ENCODE measurements around the gene DIP2B.

Gene DIP2B

GRCh38 chr12:50611021-50611744 lies 106.4 kb downstream of the DIP2B start:
- DNase-seq (ENCODE audit: low read depth, low spot score), result no peak

GRCh38 chr12:50612882-50613281 lies 108.1 kb downstream of the DIP2B start:
- no peak for DNase-seq (ENCODE audit: low read depth, low spot score)

- peak; percentile 60 for DNase-seq (ENCODE audit: low read depth, low spot score)
Measured at GRCh38 chr12:50613463-50613862, 108.7 kb downstream of the DIP2B start.

- no peak for DNase-seq (ENCODE audit: low read depth, low spot score)
Measured at GRCh38 chr12:50614167-50614759, 109.5 kb downstream of the DIP2B start.

- no peak for DNase-seq (ENCODE audit: low read depth, low spot score)
Measured at GRCh38 chr12:50615145-50615906, 110.5 kb downstream of the DIP2B start.

GRCh38 chr12:50615907-50616296 lies 111.1 kb downstream of the DIP2B start:
- no peak for DNase-seq (ENCODE audit: low read depth, low spot score)

GRCh38 chr12:50617657-50618056 lies 112.9 kb downstream of the DIP2B start:
- no peak for DNase-seq (ENCODE audit: low read depth, low spot score)

GRCh38 chr12:50618864-50619609 lies 114.3 kb downstream of the DIP2B start:
- DNase-seq (ENCODE audit: low read depth, low spot score), result peak; percentile 80

GRCh38 chr12:50619610-50619958 lies 114.8 kb downstream of the DIP2B start:
- DNase-seq (ENCODE audit: low read depth, low spot score), result no peak

GRCh38 chr12:50620109-50620977 lies 115.6 kb downstream of the DIP2B start:
- peak; percentile 80 for DNase-seq (ENCODE audit: low read depth, low spot score)

GRCh38 chr12:50620978-50621360 lies 116.2 kb downstream of the DIP2B start:
- DNase-seq (ENCODE audit: low read depth, low spot score), result no peak

GRCh38 chr12:50621399-50622300 lies 116.9 kb downstream of the DIP2B start:
- DNase-seq (ENCODE audit: low read depth, low spot score), result no peak

GRCh38 chr12:50625029-50625925 lies 120.5 kb downstream of the DIP2B start:
- DNase-seq (ENCODE audit: low read depth, low spot score), result no peak

- DNase-seq (ENCODE audit: low read depth, low spot score), result no peak
Measured at GRCh38 chr12:50626026-50626425, 121.2 kb downstream of the DIP2B start.

- DNase-seq (ENCODE audit: low read depth, low spot score), result no peak
Measured at GRCh38 chr12:50627491-50627890, 122.7 kb downstream of the DIP2B start.

GRCh38 chr12:50628394-50628793 lies 123.6 kb downstream of the DIP2B start:
- DNase-seq (ENCODE audit: low read depth, low spot score), result no peak

- DNase-seq (ENCODE audit: low read depth, low spot score), result no peak
Measured at GRCh38 chr12:50633955-50634354, 129.2 kb downstream of the DIP2B start.

- DNase-seq (ENCODE audit: low read depth, low spot score), result no peak
Measured at GRCh38 chr12:50634379-50634778, 129.6 kb downstream of the DIP2B start.

GRCh38 chr12:50635364-50635763 lies 130.6 kb downstream of the DIP2B start:
- no peak for DNase-seq (ENCODE audit: low read depth, low spot score)
